ENCODE results near the gene RPS6KA3. TPM values are rescaled to one million over a fixed set of nuclear protein-coding genes. Genes with fewer than 3 reads are reported as not detected.

RPS6KA3 gene
- total RNA-seq, 6 experiments from 2014 or later = 36.0 to 63.7 (median 44.7) TPM

- intact Hi-C loops (cut with DNase I) = no loop called here
- no peak for TF ChIP-seq POLR2A (IDR thresholded peaks at IDR 0.05)
- ATAC-seq = peak in 3 of 4 donors; percentile 54 to 77 (median 67)
- Histone ChIP-seq H3K9me3 (no peaks in the 10 kb centered on the region), H3K4me3 (no peak overlapping the region), H3K36me3 (no peaks in the 10 kb centered on the region), H3K4me1 (no peaks in the 10 kb centered on the region), H3K27me3 (no peaks in the 10 kb centered on the region), H3K27ac (no peak overlapping the region)
- WGBS (ENCODE audit: insufficient coverage, low coverage, low lambda C conversion rate, missing lambda C conversion rate) = 44% methylated on average over 2 of the region's 2 CpGs
- peak in 1 of 3 donors; percentile 46 for DNase-seq
These were observed 21.8 kb downstream of the RPS6KA3 start for GRCh38 chrX:20244931-20245330.

DNA sequence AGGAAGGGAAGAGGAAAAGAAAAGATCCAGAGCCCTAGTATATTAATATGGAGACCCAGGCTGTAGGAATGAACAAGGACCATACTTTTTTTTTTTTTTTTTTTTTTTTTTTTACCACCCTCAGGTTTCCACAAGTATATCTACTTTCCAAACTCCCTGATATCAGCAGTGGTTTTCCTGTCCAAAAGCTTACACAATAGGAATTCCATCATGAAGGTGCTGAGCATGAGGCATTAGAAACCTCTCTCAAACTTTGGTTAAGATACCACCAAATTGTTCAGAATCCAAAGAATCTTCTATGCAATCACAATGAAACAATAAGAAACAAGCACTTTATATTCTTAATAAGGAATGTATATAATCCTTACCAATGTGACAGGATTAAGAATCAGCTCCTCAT, 26.5 kb downstream of the RPS6KA3 start:
- no peak overlapping the region for H3K27ac ChIP-seq
- no peaks in the 10 kb centered on the region for H3K27me3 ChIP-seq
- no peaks in the 10 kb centered on the region for H3K9me3 ChIP-seq
- DNase-seq (no peak), ATAC-seq (no peak)
- no peaks in the 10 kb centered on the region for H3K36me3 ChIP-seq
- H3K4me3 ChIP-seq = no peak overlapping the region
- H3K4me1 ChIP-seq = no peaks in the 10 kb centered on the region
- TF ChIP-seq, protein P1, sequence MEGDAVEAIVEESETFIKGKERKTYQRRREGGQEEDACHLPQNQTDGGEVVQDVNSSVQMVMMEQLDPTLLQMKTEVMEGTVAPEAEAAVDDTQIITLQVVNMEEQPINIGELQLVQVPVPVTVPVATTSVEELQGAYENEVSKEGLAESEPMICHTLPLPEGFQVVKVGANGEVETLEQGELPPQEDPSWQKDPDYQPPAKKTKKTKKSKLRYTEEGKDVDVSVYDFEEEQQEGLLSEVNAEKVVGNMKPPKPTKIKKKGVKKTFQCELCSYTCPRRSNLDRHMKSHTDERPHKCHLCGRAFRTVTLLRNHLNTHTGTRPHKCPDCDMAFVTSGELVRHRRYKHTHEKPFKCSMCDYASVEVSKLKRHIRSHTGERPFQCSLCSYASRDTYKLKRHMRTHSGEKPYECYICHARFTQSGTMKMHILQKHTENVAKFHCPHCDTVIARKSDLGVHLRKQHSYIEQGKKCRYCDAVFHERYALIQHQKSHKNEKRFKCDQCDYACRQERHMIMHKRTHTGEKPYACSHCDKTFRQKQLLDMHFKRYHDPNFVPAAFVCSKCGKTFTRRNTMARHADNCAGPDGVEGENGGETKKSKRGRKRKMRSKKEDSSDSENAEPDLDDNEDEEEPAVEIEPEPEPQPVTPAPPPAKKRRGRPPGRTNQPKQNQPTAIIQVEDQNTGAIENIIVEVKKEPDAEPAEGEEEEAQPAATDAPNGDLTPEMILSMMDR (IDR thresholded peaks at IDR 0.05) = no peak
- intact Hi-C loops (cut with DNase I) = no loop called here

GRCh38 chrX:20237864-20238263, 28.8 kb downstream of the RPS6KA3 start:
- WGBS (ENCODE audit: insufficient coverage, low coverage, low lambda C conversion rate, missing lambda C conversion rate) = 13% methylated on average over 1 of the region's 1 CpG
- no peak overlapping the region for H3K4me3 ChIP-seq
- H3K9me3 ChIP-seq = no peaks in the 10 kb centered on the region
- no peaks in the 10 kb centered on the region for H3K36me3 ChIP-seq
- H3K27me3 ChIP-seq = no peaks in the 10 kb centered on the region
- DNase-seq (no peak), ATAC-seq (no peak)
- TF ChIP-seq, protein P1 (IDR thresholded peaks at IDR 0.05) = no peak
- no peak for TF ChIP-seq POLR2A (IDR thresholded peaks at IDR 0.05)
- H3K27ac ChIP-seq = no peak overlapping the region
- no peaks in the 10 kb centered on the region for H3K4me1 ChIP-seq
- intact Hi-C loops (cut with DNase I) = no loop called here

DNA sequence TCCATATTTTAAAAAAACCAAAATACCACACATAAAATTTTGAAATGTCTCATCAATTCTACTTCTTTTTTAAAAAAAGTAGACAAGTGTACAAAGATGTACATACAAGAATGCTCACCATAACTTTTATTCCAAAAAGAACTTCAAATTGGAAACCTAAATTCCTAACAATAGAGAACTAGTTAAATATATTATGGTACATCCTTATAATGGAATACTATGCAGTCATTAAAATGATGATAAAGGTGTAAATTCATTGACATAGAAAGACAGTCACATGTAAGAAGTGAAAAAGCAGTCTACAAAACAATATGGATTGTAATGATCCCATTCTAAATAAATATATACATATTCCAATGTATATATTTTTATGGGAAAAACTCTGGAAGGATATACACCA, 31.0 kb downstream of the RPS6KA3 start:
- no peaks in the 10 kb centered on the region for H3K27me3 ChIP-seq
- H3K4me1 ChIP-seq = no peaks in the 10 kb centered on the region
- DNase-seq (no peak), ATAC-seq (no peak)
- TF ChIP-seq, protein P1 (IDR thresholded peaks at IDR 0.05) = no peak
- no peak for TF ChIP-seq POLR2A (IDR thresholded peaks at IDR 0.05)
- intact Hi-C loops (cut with DNase I) = no loop called here
- no peaks in the 10 kb centered on the region for H3K36me3 ChIP-seq
- H3K9me3 ChIP-seq = no peaks in the 10 kb centered on the region
- no peak overlapping the region for H3K27ac ChIP-seq
- no peak overlapping the region for H3K4me3 ChIP-seq

GRCh38 chrX:20233336-20233735, 33.4 kb downstream of the RPS6KA3 start:
- Histone ChIP-seq H3K36me3 (no peaks in the 10 kb centered on the region), H3K27me3 (no peaks in the 10 kb centered on the region), H3K4me1 (no peaks in the 10 kb centered on the region), H3K27ac (no peak overlapping the region), H3K9me3 (no peaks in the 10 kb centered on the region), H3K4me3 (no peak overlapping the region)
- WGBS (ENCODE audit: insufficient coverage, low coverage, low lambda C conversion rate, missing lambda C conversion rate) = 63% methylated on average over 2 of the region's 2 CpGs
- intact Hi-C loops (cut with DNase I) = no loop called here
- DNase-seq (no peak), ATAC-seq (no peak)
- TF ChIP-seq POLR2A (IDR thresholded peaks at IDR 0.05) = no peak
- TF ChIP-seq, protein P1 (IDR thresholded peaks at IDR 0.05) = no peak

Measured in right lobe of liver (tissue), 6 donors.